GM23248 (cell line): Measurements from ENCODE around the gene HOXD1. TPM values are rescaled to one million over a fixed set of nuclear protein-coding genes. Genes with fewer than 3 reads are reported as not detected.

ENCODE experiments used
- DNase-seq: peaks from one replicate; pipeline ENCODE4 v3.0.0-alpha.2; 2015
- H2AFZ ChIP-seq: fragments of 200-600 bp; sonication (generic); 2 replicates; pipeline ENCODE4 v1.6.1; 2016; ENCODE audit warnings: antibody characterized with exemption
- H3F3A ChIP-seq: fragments of 200-600 bp; sonication (generic); 2 replicates; pipeline ENCODE4 v1.6.1; 2016; ENCODE audit warnings: mild to moderate bottlenecking, antibody characterized with exemption, mixed run types; ENCODE audit not compliant: insufficient read depth
- H3K27ac ChIP-seq: fragments of 200-600 bp; sonication (generic); 2 replicates; pipeline ENCODE4 v1.5.1; 2016; ENCODE audit warnings: mild to moderate bottlenecking
- H3K27me3 ChIP-seq: fragments of 200-600 bp; sonication (generic); replicated peaks from 2 replicates; pipeline ENCODE4 v1.6.1; 2016; ENCODE audit warnings: mild to moderate bottlenecking; ENCODE audit not compliant: insufficient read depth
- H3K36me3 ChIP-seq: fragments of 200-600 bp; sonication (generic); 2 replicates; pipeline ENCODE4 v1.6.1; 2016; ENCODE audit warnings: low read depth, mild to moderate bottlenecking
- H3K4me1 ChIP-seq: fragments of 200-600 bp; sonication (generic); 2 replicates; pipeline ENCODE4 v1.6.1; 2016; ENCODE audit warnings: mild to moderate bottlenecking; ENCODE audit not compliant: insufficient read depth
- H3K4me2 ChIP-seq: fragments of 200-600 bp; sonication (generic); one replicate; pipeline ENCODE4 v1.6.1; 2016; ENCODE audit warnings: mild to moderate bottlenecking; ENCODE audit not compliant: unreplicated experiment
- H3K4me3 ChIP-seq: fragments of 200-600 bp; sonication (generic); 2 replicates; pipeline ENCODE4 v1.5.1; 2016; ENCODE audit warnings: mild to moderate bottlenecking
- H3K79me2 ChIP-seq: fragments of 200-600 bp; sonication (generic); 2 replicates; pipeline ENCODE4 v1.6.1; 2016; ENCODE audit warnings: mild to moderate bottlenecking; ENCODE audit not compliant: insufficient read depth
- H3K9ac ChIP-seq: fragments of 200-600 bp; sonication (generic); 2 replicates; pipeline ENCODE4 v1.6.1; 2016; ENCODE audit warnings: mild to moderate bottlenecking
- H3K9me2 ChIP-seq: fragments of 200-600 bp; sonication (generic); 2 replicates; pipeline ENCODE4 v1.6.1; 2016; ENCODE audit warnings: mixed run types, mild to moderate bottlenecking, moderate library complexity; ENCODE audit not compliant: insufficient read depth
- H3K9me3 ChIP-seq: fragments of 200-600 bp; sonication (generic); one replicate; pipeline ENCODE4 v1.6.1; 2017; ENCODE audit warnings: low read depth
- H4K20me1 ChIP-seq: fragments of 200-600 bp; sonication (generic); 2 replicates; pipeline ENCODE4 v1.6.0; 2016; ENCODE audit not compliant: insufficient read depth
- EZH2 ChIP-seq: fragments of 200-600 bp; sonication (generic); IDR thresholded peaks from 2 replicates; pipeline ENCODE4 v1.6.1; 2018; ENCODE audit warnings: antibody characterized with exemption, mild to moderate bottlenecking; ENCODE audit not compliant: insufficient read depth, poor library complexity, severe bottlenecking
- EZH2phosphoT487 ChIP-seq: fragments of 200-600 bp; sonication (generic); IDR thresholded peaks from 2 replicates; pipeline ENCODE4 v1.6.1; 2018; ENCODE audit warnings: antibody characterized with exemption, moderate library complexity, mild to moderate bottlenecking, low read depth; ENCODE audit not compliant: insufficient read depth
- WGBS, 2 experiments: methylation state at CpG; one replicate each; pipeline ENCODE4 v1.1.6; 2015 to 2017; ENCODE audit warnings: low lambda C conversion rate in 2 of 2, low coverage in 1 of 2; ENCODE audit errors: missing lambda C conversion rate in 2 of 2; 5-methylcytosine and 5-hydroxymethylcytosine counted together
- in situ Hi-C: fragments of 300-500 bp; cut with MboI; formaldehyde crosslinking; loops from 2 replicates; pipeline ENCODE4 v1.15.0; 2020
- microRNA counts: library from miRNA; unstranded; fragments of <30 nt; microRNA quantifications from one replicate; lab custom pipeline; 2016
- microRNA-seq: library from miRNA; unstranded; fragments of <30 nt; microRNA quantifications from one replicate; pipeline ENCODE4, GENCODE V29; 2016; ENCODE audit warnings: borderline number of aligned reads
- polyA plus RNA-seq: library from polyadenylated mRNA; unstranded; fragments of >200 nt; fragmentation: Nextera tagmentation; extraction: Ambion mirVana; gene quantifications from 2 replicates; pipeline ENCODE4 v1.2.1, GENCODE V29; 2016
- small RNA-seq: library from RNA; depleted of rRNA; stranded (forward); fragments of <200 nt; gene quantifications from one replicate; pipeline ENCODE3, GENCODE V24; 2014; ENCODE audit warnings: low read depth, low replicate concordance
- total RNA-seq: library from RNA; depleted of rRNA; stranded (reverse); fragments of >200 nt; shearing (Covaris generic); gene quantifications from 2 replicates; pipeline ENCODE4 v1.2.3, GENCODE V29; 2014; rRNA removed

The HOXD1 gene
- total and polyA plus RNA-seq, 2 experiments from 2014 or later = 0.43 to 2.2 TPM

DNA sequence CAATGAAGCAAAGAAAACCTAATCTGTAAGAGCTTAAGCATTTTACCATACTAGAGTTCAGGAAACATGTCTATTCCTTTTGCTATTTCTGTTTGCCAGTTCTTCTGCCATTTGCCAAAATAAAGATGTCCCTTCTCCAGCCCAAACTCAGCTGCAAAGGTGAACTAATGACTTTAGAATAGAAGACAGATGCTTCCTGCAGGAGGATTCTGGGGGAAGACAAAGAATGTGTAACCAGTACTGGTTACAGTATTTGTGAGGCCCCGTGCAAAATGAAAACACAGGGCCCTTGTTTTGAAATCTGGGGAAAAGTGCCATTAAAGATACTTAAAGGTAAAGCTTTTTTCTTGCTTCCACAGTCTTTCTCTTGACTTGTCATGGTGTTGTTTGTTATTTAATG is 46.5 kb downstream of the HOXD1 start:
- Histone ChIP-seq H3F3A (no peaks in the 10 kb centered on the region), H3K9ac (no peak overlapping the region), H2AFZ (peak overlapping the region; percentile 22; the same call in 1 of the 2 replicates), H3K36me3 (no peaks in the 10 kb centered on the region), H3K27me3 (no peaks in the 10 kb centered on the region), H3K79me2 (no peaks in the 10 kb centered on the region), H3K9me2 (no peaks in the 10 kb centered on the region), H3K9me3 (no peaks in the 10 kb centered on the region), H3K4me2 (no peak overlapping the region), H3K4me3 (no peak overlapping the region), H3K27ac (no peak overlapping the region), H4K20me1 (no peaks in the 10 kb centered on the region), H3K4me1 (no peaks in the 10 kb centered on the region)
- in situ Hi-C loops = no loop called here
- WGBS, 2 experiments = 37 to 47% methylated on average over 1 of the region's 1 CpG
- no peak for DNase-seq
- TF ChIP-seq EZH2 = no peak
- TF ChIP-seq EZH2phosphoT487 = no peak

DNA sequence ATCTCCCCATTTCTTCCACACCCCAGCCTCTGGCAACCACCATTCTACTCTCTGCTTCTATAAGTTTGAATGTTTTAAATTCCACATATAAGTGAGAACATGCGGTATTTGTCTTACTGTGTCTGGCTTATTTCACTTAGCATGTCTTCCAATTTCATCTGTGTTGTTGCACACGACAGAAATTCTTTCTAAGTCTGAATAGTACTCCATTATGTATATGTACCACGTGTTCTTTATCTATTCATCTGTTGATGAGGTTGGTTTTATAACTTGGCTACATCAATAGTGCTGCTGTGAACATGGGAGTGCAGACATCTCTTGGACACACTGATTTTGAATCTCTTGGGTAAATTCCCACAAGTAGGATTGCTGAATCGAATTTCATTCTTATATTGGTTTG is 49.0 kb downstream of the HOXD1 start:
- Histone ChIP-seq H4K20me1 (no peaks in the 10 kb centered on the region), H3K27me3 (no peaks in the 10 kb centered on the region), H3K36me3 (no peaks in the 10 kb centered on the region), H3K79me2 (no peaks in the 10 kb centered on the region), H2AFZ (no peak overlapping the region), H3K27ac (no peak overlapping the region), H3K4me3 (no peak overlapping the region), H3K4me2 (no peak overlapping the region), H3F3A (no peaks in the 10 kb centered on the region), H3K9me2 (no peaks in the 10 kb centered on the region), H3K9me3 (no peaks in the 10 kb centered on the region), H3K9ac (no peak overlapping the region), H3K4me1 (no peaks in the 10 kb centered on the region)
- TF ChIP-seq EZH2phosphoT487 = no peak
- no peak for TF ChIP-seq EZH2
- 18% methylated on average over 4 of the region's 4 CpGs for WGBS, 2 experiments
- in situ Hi-C loops = no loop called here
- no peak for DNase-seq

DNA sequence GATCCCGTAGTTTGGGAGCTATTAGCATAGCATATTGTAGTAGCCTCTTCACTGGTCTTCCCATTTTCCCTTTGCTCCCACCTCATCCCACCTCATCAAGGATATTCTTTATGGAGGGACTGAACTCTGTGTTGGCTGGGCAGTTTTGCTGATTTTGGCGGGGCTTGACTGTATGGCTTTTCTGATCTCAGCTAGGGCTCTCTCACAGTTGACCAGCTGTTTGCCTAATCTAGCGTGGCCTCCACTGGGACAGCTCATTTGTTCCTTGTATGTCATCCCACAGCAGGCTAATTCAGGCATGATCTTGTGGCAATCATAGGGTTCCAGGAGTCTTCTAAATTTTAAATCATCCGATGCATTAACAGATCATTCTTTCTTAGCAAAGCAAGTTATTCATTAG is 50.6 kb downstream of the HOXD1 start:
- Histone ChIP-seq H3K9me2 (no peaks in the 10 kb centered on the region), H3K27me3 (no peaks in the 10 kb centered on the region), H4K20me1 (no peaks in the 10 kb centered on the region), H3K79me2 (no peaks in the 10 kb centered on the region), H3K4me1 (no peaks in the 10 kb centered on the region), H3K4me3 (no peak overlapping the region), H3K4me2 (no peak overlapping the region), H3K9me3 (no peaks in the 10 kb centered on the region), H3F3A (no peaks in the 10 kb centered on the region), H3K36me3 (no peaks in the 10 kb centered on the region), H3K27ac (no peak overlapping the region), H2AFZ (no peak overlapping the region), H3K9ac (no peak overlapping the region)
- WGBS, 2 experiments = 84% methylated on average over 4 of the region's 4 CpGs
- in situ Hi-C loops = no loop called here
- no peak for TF ChIP-seq EZH2phosphoT487
- TF ChIP-seq EZH2 = no peak
- DNase-seq = no peak

DNA sequence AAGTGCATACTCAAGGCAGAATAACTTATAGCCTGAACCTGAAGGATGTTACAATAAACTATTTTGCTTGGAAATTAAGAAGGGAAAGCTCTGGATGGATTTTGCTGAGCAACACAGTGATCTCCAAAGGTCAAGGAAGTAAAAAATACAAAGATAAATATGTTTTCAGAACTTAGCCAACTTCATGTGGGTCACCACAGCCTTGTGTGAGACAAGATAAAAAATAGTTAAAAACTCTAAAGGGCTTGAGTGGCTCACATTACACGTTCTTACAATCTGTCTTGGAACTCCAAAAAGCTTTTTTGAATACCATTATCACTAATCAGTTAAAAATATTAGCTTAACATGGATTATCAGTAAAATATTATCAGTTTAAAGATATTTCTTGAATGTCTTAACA is 51.8 kb downstream of the HOXD1 start:
- TF ChIP-seq EZH2phosphoT487 = no peak
- no peak for TF ChIP-seq EZH2
- WGBS, 2 experiments = 36 to 43% methylated on average over 1 of the region's 1 CpG
- no peak for DNase-seq
- H3K36me3 ChIP-seq = no peaks in the 10 kb centered on the region
- no peaks in the 10 kb centered on the region for H3K9me2 ChIP-seq
- H3K27me3 ChIP-seq = no peaks in the 10 kb centered on the region
- in situ Hi-C loops = no loop called here
- H4K20me1 ChIP-seq = no peaks in the 10 kb centered on the region
- no peaks in the 10 kb centered on the region for H3K79me2 ChIP-seq
- H3K27ac ChIP-seq = no peak overlapping the region
- no peaks in the 10 kb centered on the region for H3K9me3 ChIP-seq
- H3K4me3 ChIP-seq = no peak overlapping the region
- H3K4me1 ChIP-seq = no peaks in the 10 kb centered on the region
- no peak overlapping the region for H3K4me2 ChIP-seq
- no peaks in the 10 kb centered on the region for H3F3A ChIP-seq
- H2AFZ ChIP-seq = no peak overlapping the region
- no peak overlapping the region for H3K9ac ChIP-seq

MicroRNA genes within 50 kb of the gene (microRNA counts, 767-probe panel; counts per million panel counts)
- 5,066 counts per million, percentile 89 among the panel's probes with 10 or more counts for microRNA hsa-miR-10b-5p (lab: Ali Mortazavi, UCI)

Small RNAs within 50 kb of the gene (microRNA-seq; reads per million reads assigned to microRNA genes)
- gene MIR10B = 11,588 reads per million, percentile 96 among the genes with 10 or more reads in this experiment

Small RNAs within 50 kb of the gene (small RNA-seq; reads per million reads assigned to genes)
- gene MIR10B = 3,686 reads per million, percentile 100 among the genes with 10 or more reads in this experiment

Other genes with a start within 250 kb of the HOXD1 start
- 68.3 and 73.1 TPM in 2 replicates for gene LNPK, start 186.4 kb upstream of the HOXD1 start, total RNA-seq
- gene LNPK, start 186.4 kb upstream of the HOXD1 start, polyA plus RNA-seq = 66.1 and 67.1 TPM in 2 replicates
- not detected in 2 replicates for gene EVX2, start 104.7 kb upstream of the HOXD1 start, total RNA-seq
- not detected in 2 replicates for gene EVX2, start 104.7 kb upstream of the HOXD1 start, polyA plus RNA-seq
- 1.0 and 3.8 TPM in 2 replicates for gene HOXD13, start 95.9 kb upstream of the HOXD1 start, total RNA-seq
- gene HOXD13, start 95.9 kb upstream of the HOXD1 start, polyA plus RNA-seq = 1.9 and 2.4 TPM in 2 replicates
- gene HOXD12, start 88.9 kb upstream of the HOXD1 start, total RNA-seq = 0.22 TPM in 1 of 2 replicates, not detected in the other
- gene HOXD12, start 88.9 kb upstream of the HOXD1 start, polyA plus RNA-seq = 0.14 and 0.19 TPM in 2 replicates
- gene HOXD11, start 81.4 kb upstream of the HOXD1 start, total RNA-seq = 28.4 and 31.6 TPM in 2 replicates
- gene HOXD11, start 81.4 kb upstream of the HOXD1 start, polyA plus RNA-seq = 27.7 and 30.0 TPM in 2 replicates
- 17.2 and 23.5 TPM in 2 replicates for gene HOXD10, start 71.9 kb upstream of the HOXD1 start, total RNA-seq
- gene HOXD10, start 71.9 kb upstream of the HOXD1 start, polyA plus RNA-seq = 10.9 and 16.0 TPM in 2 replicates
- 4.2 and 7.0 TPM in 2 replicates for gene HOXD9, start 65.9 kb upstream of the HOXD1 start, total RNA-seq
- 5.7 and 7.2 TPM in 2 replicates for gene HOXD9, start 65.9 kb upstream of the HOXD1 start, polyA plus RNA-seq
- 23.4 and 27.8 TPM in 2 replicates for gene HOXD8, start 59.0 kb upstream of the HOXD1 start, total RNA-seq
- gene HOXD8, start 59.0 kb upstream of the HOXD1 start, polyA plus RNA-seq = 18.0 and 19.7 TPM in 2 replicates
- 2.5 and 7.8 TPM in 2 replicates for gene HOXD4, start 37.1 kb upstream of the HOXD1 start, total RNA-seq
- 0.54 and 1.4 TPM in 2 replicates for gene HOXD4, start 37.1 kb upstream of the HOXD1 start, polyA plus RNA-seq
- 3.2 and 5.2 TPM in 2 replicates for gene HOXD3, start 31.4 kb upstream of the HOXD1 start, total RNA-seq
- 1.9 and 2.3 TPM in 2 replicates for gene HOXD3, start 31.4 kb upstream of the HOXD1 start, polyA plus RNA-seq
- gene MTX2, start 80.8 kb downstream of the HOXD1 start, total RNA-seq = 47.9 and 49.3 TPM in 2 replicates
- 60.6 and 61.8 TPM in 2 replicates for gene MTX2, start 80.8 kb downstream of the HOXD1 start, polyA plus RNA-seq